ENCODE data around the gene FUT2. TPM values are rescaled to one million over a fixed set of nuclear protein-coding genes. Genes with fewer than 3 reads are reported as not detected.
"Not testable (repeated sequence)": the region's sequence is repeated elsewhere in the genome, so short reads cannot be mapped to it uniquely, and the experiment has no call there.

FUT2 gene
- total RNA-seq, 2 experiments from 2014 or later: not detected

GRCh38 chr19:48673436-48674100, 22.2 kb upstream of the FUT2 start:
- ChIA-PET CTCF (interaction anchor here (1.3 to 3.0 kb wide), 4 partner anchors 28 to 114 kb away, joined by 7 to 14 read pairs (median 12); partner anchors contain the start of genes CA11 and RASIP1), POLR2A (interaction anchor here (0.6 kb wide), 1 partner anchor 37 kb away, joined by 3 read pairs; no protein-coding TSS in a partner anchor)
- Mint-ChIP-seq H3K4me1 (ENCODE audit: low read depth) (peaks cover 7% of the 10 kb centered on the region), H3K36me3 (no peaks in the 10 kb centered on the region), H3K27ac (no peak overlapping the region), H3K9me3 (peaks cover 4% of the 10 kb centered on the region), H3K4me3 (no peak overlapping the region), H3K27me3 (no peaks in the 10 kb centered on the region)
- DNase-seq: no peak
- intact Hi-C loops (cut with micrococcal nuclease): no loop called here

GRCh38 chr19:48674216-48674809, 21.5 kb upstream of the FUT2 start:
- ChIA-PET CTCF (interaction anchor here (0.6 to 3.0 kb wide), 17 partner anchors 8 to 1004 kb away, joined by 3 to 14 read pairs (median 4); partner anchors contain the start of genes CA11, GYS1, RASIP1 and RUVBL2), POLR2A (interaction anchor here (0.6 kb wide), 1 partner anchor 36 kb away, joined by 3 read pairs; no protein-coding TSS in a partner anchor)
- no peak for DNase-seq
- no peaks in the 10 kb centered on the region for H3K36me3 Mint-ChIP-seq
- no peak overlapping the region for H3K4me3 Mint-ChIP-seq
- peaks cover 7% of the 10 kb centered on the region for H3K4me1 Mint-ChIP-seq (ENCODE audit: low read depth)
- no peak overlapping the region for H3K27ac Mint-ChIP-seq
- H3K27me3 Mint-ChIP-seq: no peaks in the 10 kb centered on the region
- intact Hi-C loops (cut with micrococcal nuclease): no loop called here
- peaks cover 4% of the 10 kb centered on the region for H3K9me3 Mint-ChIP-seq

- H3K4me1 Mint-ChIP-seq (ENCODE audit: low read depth): peaks cover 6% of the 10 kb centered on the region
- no peak overlapping the region for H3K27ac Mint-ChIP-seq
- ChIA-PET CTCF (interaction anchor here (0.6 to 3.0 kb wide), 23 partner anchors 9 to 1003 kb away, joined by 3 to 14 read pairs (median 4); partner anchors contain the start of genes CA11, FUT2, GYS1 and RASIP1), POLR2A (interaction anchor here (0.5 to 0.6 kb wide), 2 partner anchors 113 to 199 kb away, joined by 3 to 4 read pairs; no protein-coding TSS in a partner anchor)
- H3K4me3 Mint-ChIP-seq: no peak overlapping the region
- no peaks in the 10 kb centered on the region for H3K36me3 Mint-ChIP-seq
- H3K27me3 Mint-ChIP-seq: no peaks in the 10 kb centered on the region
- H3K9me3 Mint-ChIP-seq: no peaks in the 10 kb centered on the region
- intact Hi-C loops (cut with micrococcal nuclease): loop anchor here (1.0 kb wide), 1 partner anchor 29 kb away; the partner anchor contains the start of gene CA11
- peak; percentile 82 for DNase-seq
These were observed 20.6 kb upstream of the FUT2 start for GRCh38 chr19:48674921-48675824.

- no peaks in the 10 kb centered on the region for H3K27me3 Mint-ChIP-seq
- H3K4me3 Mint-ChIP-seq: no peak overlapping the region
- DNase-seq: no peak
- no peaks in the 10 kb centered on the region for H3K9me3 Mint-ChIP-seq
- POLR2A ChIA-PET: no interaction called here
- CTCF ChIA-PET: interaction anchor here (1.7 to 3.0 kb wide), 3 partner anchors 31 to 166 kb away, joined by 9 to 14 read pairs (median 13); partner anchors contain the start of gene CA11
- H3K36me3 Mint-ChIP-seq: no peaks in the 10 kb centered on the region
- H3K4me1 Mint-ChIP-seq (ENCODE audit: low read depth): peaks cover 6% of the 10 kb centered on the region
- H3K27ac Mint-ChIP-seq: no peak overlapping the region
- intact Hi-C loops (cut with micrococcal nuclease): no loop called here
These were observed 19.3 kb upstream of the FUT2 start for GRCh38 chr19:48676487-48676886.

GRCh38 chr19:48676887-48677286, 18.9 kb upstream of the FUT2 start:
- no peaks in the 10 kb centered on the region for H3K27me3 Mint-ChIP-seq
- H3K4me1 Mint-ChIP-seq (ENCODE audit: low read depth): peaks cover 6% of the 10 kb centered on the region
- no peaks in the 10 kb centered on the region for H3K36me3 Mint-ChIP-seq
- no peak for DNase-seq
- H3K4me3 Mint-ChIP-seq: no peak overlapping the region
- intact Hi-C loops (cut with micrococcal nuclease): no loop called here
- H3K9me3 Mint-ChIP-seq: no peaks in the 10 kb centered on the region
- POLR2A ChIA-PET: no interaction called here
- CTCF ChIA-PET: interaction anchor here (1.7 to 2.7 kb wide), 2 partner anchors 32 to 165 kb away, joined by 9 to 13 read pairs; partner anchors contain the start of gene CA11
- H3K27ac Mint-ChIP-seq: no peak overlapping the region

- H3K9me3 Mint-ChIP-seq: no peaks in the 10 kb centered on the region
- no peak overlapping the region for H3K4me3 Mint-ChIP-seq
- no peak overlapping the region for H3K27ac Mint-ChIP-seq
- ChIA-PET POLR2A (no interaction called here), CTCF (interaction anchor here (1.2 kb wide), 1 partner anchor 61 kb away, joined by 3 read pairs; no protein-coding TSS in a partner anchor)
- intact Hi-C loops (cut with micrococcal nuclease): no loop called here
- H3K4me1 Mint-ChIP-seq (ENCODE audit: low read depth): peaks cover 6% of the 10 kb centered on the region
- no peaks in the 10 kb centered on the region for H3K27me3 Mint-ChIP-seq
- no peak for DNase-seq
- no peaks in the 10 kb centered on the region for H3K36me3 Mint-ChIP-seq
These were observed 17.6 kb upstream of the FUT2 start for GRCh38 chr19:48678201-48678600.

- H3K36me3 Mint-ChIP-seq; H3K4me1 Mint-ChIP-seq (ENCODE audit: low read depth); H3K27ac Mint-ChIP-seq; H3K9me3 Mint-ChIP-seq; intact Hi-C loops (cut with micrococcal nuclease); DNase-seq; H3K27me3 Mint-ChIP-seq; POLR2A ChIA-PET; CTCF ChIA-PET; H3K4me3 Mint-ChIP-seq: not testable (repeated sequence)
These were observed 15.8 kb upstream of the FUT2 start for GRCh38 chr19:48680006-48680405.

- no peak overlapping the region for H3K4me3 Mint-ChIP-seq
- H3K4me1 Mint-ChIP-seq (ENCODE audit: low read depth): no peaks in the 10 kb centered on the region
- H3K9me3 Mint-ChIP-seq: no peaks in the 10 kb centered on the region
- intact Hi-C loops (cut with micrococcal nuclease): no loop called here
- H3K27ac Mint-ChIP-seq: no peak overlapping the region
- no peak for DNase-seq
- ChIA-PET CTCF (no interaction called here), POLR2A (no interaction called here)
- no peaks in the 10 kb centered on the region for H3K27me3 Mint-ChIP-seq
- no peaks in the 10 kb centered on the region for H3K36me3 Mint-ChIP-seq
These were observed 15.2 kb upstream of the FUT2 start for GRCh38 chr19:48680436-48681126.

GRCh38 chr19:48681127-48681470, 14.7 kb upstream of the FUT2 start:
- no peak overlapping the region for H3K27ac Mint-ChIP-seq
- no peaks in the 10 kb centered on the region for H3K4me1 Mint-ChIP-seq (ENCODE audit: low read depth)
- DNase-seq: no peak
- H3K36me3 Mint-ChIP-seq: no peaks in the 10 kb centered on the region
- ChIA-PET POLR2A (no interaction called here), CTCF (no interaction called here)
- H3K27me3 Mint-ChIP-seq: no peaks in the 10 kb centered on the region
- no peaks in the 10 kb centered on the region for H3K9me3 Mint-ChIP-seq
- H3K4me3 Mint-ChIP-seq: no peak overlapping the region
- intact Hi-C loops (cut with micrococcal nuclease): no loop called here

GRCh38 chr19:48683349-48683748, 12.4 kb upstream of the FUT2 start:
- no peaks in the 10 kb centered on the region for H3K27me3 Mint-ChIP-seq
- intact Hi-C loops (cut with micrococcal nuclease): no loop called here
- ChIA-PET CTCF (no interaction called here), POLR2A (interaction anchor here (1.1 kb wide), 1 partner anchor 20 kb away, joined by 5 read pairs; no protein-coding TSS in a partner anchor)
- H3K4me1 Mint-ChIP-seq (ENCODE audit: low read depth): no peaks in the 10 kb centered on the region
- no peaks in the 10 kb centered on the region for H3K36me3 Mint-ChIP-seq
- no peaks in the 10 kb centered on the region for H3K9me3 Mint-ChIP-seq
- peak; percentile 20 for DNase-seq
- no peak overlapping the region for H3K27ac Mint-ChIP-seq
- no peak overlapping the region for H3K4me3 Mint-ChIP-seq

GRCh38 chr19:48685583-48685982, 10.2 kb upstream of the FUT2 start:
- H3K4me3 Mint-ChIP-seq: no peak overlapping the region
- no peak for DNase-seq
- no peak overlapping the region for H3K27ac Mint-ChIP-seq
- H3K27me3 Mint-ChIP-seq: no peaks in the 10 kb centered on the region
- no peaks in the 10 kb centered on the region for H3K4me1 Mint-ChIP-seq (ENCODE audit: low read depth)
- no peaks in the 10 kb centered on the region for H3K9me3 Mint-ChIP-seq
- H3K36me3 Mint-ChIP-seq: no peaks in the 10 kb centered on the region
- ChIA-PET CTCF (no interaction called here), POLR2A (no interaction called here)
- intact Hi-C loops (cut with micrococcal nuclease): no loop called here
